ENCODE measurements around the gene CD274. TPM values are rescaled to one million over a fixed set of nuclear protein-coding genes. Genes with fewer than 3 reads are reported as not detected.
"Not testable (repeated sequence)": the region's sequence is repeated elsewhere in the genome, so short reads cannot be mapped to it uniquely, and the experiment has no call there.

CD274 gene
- polyA plus RNA-seq, 1 experiment = 16.6 TPM

GRCh38 chr9:5440426-5440825 lies 9.9 kb upstream of the CD274 start:
- Histone ChIP-seq H3K9me3 (ENCODE audit: control insufficient read depth, insufficient read depth, low read length) (no peaks in the 10 kb centered on the region; the same call in 1 of the 2 replicates), H3K27ac (ENCODE audit: low read depth, low read length) (peak overlapping the region; percentile 21), H3K4me3 (ENCODE audit: low read depth, low read length) (no peak overlapping the region), H3K27me3 (ENCODE audit: control insufficient read depth, insufficient read depth, low read length) (no peaks in the 10 kb centered on the region)
- no peak for DNase-seq (ENCODE audit: low read depth, low spot score)
- ChIA-PET CTCF (interaction anchor here (0.5 to 5.1 kb wide), 5 partner anchors 10 to 254 kb away, joined by 3 to 21 read pairs (median 4); partner anchors contain the start of gene CD274), POLR2A (no interaction called here)
- no peak for TF ChIP-seq CTCF (IDR thresholded peaks at IDR 0.05; ENCODE audit: low read depth, low read length)

GRCh38 chr9:5441043-5441442 lies 9.3 kb upstream of the CD274 start:
- ChIA-PET CTCF (interaction anchor here (0.6 to 5.1 kb wide), 5 partner anchors 9 to 255 kb away, joined by 3 to 21 read pairs (median 4); partner anchors contain the start of gene CD274), POLR2A (no interaction called here)
- no peak for DNase-seq (ENCODE audit: low read depth, low spot score)
- no peak overlapping the region for H3K4me3 ChIP-seq (ENCODE audit: low read depth, low read length)
- TF ChIP-seq CTCF (IDR thresholded peaks at IDR 0.05; ENCODE audit: low read depth, low read length) = no peak
- no peaks in the 10 kb centered on the region for H3K27me3 ChIP-seq (ENCODE audit: control insufficient read depth, insufficient read depth, low read length)
- no peak overlapping the region for H3K27ac ChIP-seq (ENCODE audit: low read depth, low read length)
- H3K9me3 ChIP-seq (ENCODE audit: control insufficient read depth, insufficient read depth, low read length) = no peaks in the 10 kb centered on the region; the same call in 1 of the 2 replicates

GRCh38 chr9:5442400-5443011 lies 7.8 kb upstream of the CD274 start:
- ChIA-PET POLR2A (no interaction called here), CTCF (interaction anchor here (0.6 to 2.6 kb wide), 12 partner anchors 8 to 838 kb away, joined by 3 to 20 read pairs (median 4); partner anchors contain the start of genes CD274 and INSL6)
- H3K27ac ChIP-seq (ENCODE audit: low read depth, low read length) = no peak overlapping the region
- H3K9me3 ChIP-seq (ENCODE audit: control insufficient read depth, insufficient read depth, low read length) = no peaks in the 10 kb centered on the region; the same call in 1 of the 2 replicates
- no peak overlapping the region for H3K4me3 ChIP-seq (ENCODE audit: low read depth, low read length)
- no peaks in the 10 kb centered on the region for H3K27me3 ChIP-seq (ENCODE audit: control insufficient read depth, insufficient read depth, low read length)
- peak; percentile 50 for TF ChIP-seq CTCF (IDR thresholded peaks at IDR 0.05; ENCODE audit: low read depth, low read length)
- DNase-seq (ENCODE audit: low read depth, low spot score) = no peak

- ChIA-PET POLR2A (no interaction called here), CTCF (interaction anchor here (1.1 to 2.6 kb wide), 7 partner anchors 18 to 681 kb away, joined by 3 to 20 read pairs (median 6); partner anchors contain the start of gene INSL6)
- H3K4me3 ChIP-seq (ENCODE audit: low read depth, low read length) = no peak overlapping the region
- DNase-seq (ENCODE audit: low read depth, low spot score) = no peak
- no peak for TF ChIP-seq CTCF (IDR thresholded peaks at IDR 0.05; ENCODE audit: low read depth, low read length)
- no peaks in the 10 kb centered on the region for H3K27me3 ChIP-seq (ENCODE audit: control insufficient read depth, insufficient read depth, low read length)
- H3K27ac ChIP-seq (ENCODE audit: low read depth, low read length) = no peak overlapping the region
- no peaks in the 10 kb centered on the region for H3K9me3 ChIP-seq (ENCODE audit: control insufficient read depth, insufficient read depth, low read length)
These were observed 6.5 kb upstream of the CD274 start for GRCh38 chr9:5443850-5444249.

GRCh38 chr9:5445096-5445495 lies 5.2 kb upstream of the CD274 start:
- H3K27ac ChIP-seq (ENCODE audit: low read depth, low read length); POLR2A ChIA-PET; DNase-seq (ENCODE audit: low read depth, low spot score); CTCF ChIA-PET; H3K4me3 ChIP-seq (ENCODE audit: low read depth, low read length); H3K27me3 ChIP-seq (ENCODE audit: control insufficient read depth, insufficient read depth, low read length); H3K9me3 ChIP-seq (ENCODE audit: control insufficient read depth, insufficient read depth, low read length): not testable (repeated sequence)
